GM18502 (cell line): ENCODE data around the gene DIAPH1.

Experiments
- ATAC-seq: cut with Tn5 transposase; IDR thresholded peaks from one replicate; pipeline ENCODE4 v1.9.1; 2021; ENCODE audit warnings: mild to moderate bottlenecking; ENCODE audit not compliant: unreplicated experiment, poor library complexity

DIAPH1 gene

GRCh38 chr5:141570655-141571054 is 48.1 kb downstream of the DIAPH1 start:
- ATAC-seq: no peak

GRCh38 chr5:141567513-141568117 is 51.2 kb downstream of the DIAPH1 start:
- ATAC-seq: no peak

- ATAC-seq: no peak
Measured at GRCh38 chr5:141565826-141566570, 52.8 kb downstream of the DIAPH1 start.

- ATAC-seq: peak; percentile 91
Measured at GRCh38 chr5:141564216-141564692, 54.5 kb downstream of the DIAPH1 start.

GRCh38 chr5:141560725-141561483 is 57.9 kb downstream of the DIAPH1 start:
- ATAC-seq: no peak

GRCh38 chr5:141560151-141560550 is 58.6 kb downstream of the DIAPH1 start:
- ATAC-seq: no peak

GRCh38 chr5:141559461-141559860 is 59.3 kb downstream of the DIAPH1 start:
- ATAC-seq: no peak

- ATAC-seq: peak; percentile 23
Measured at GRCh38 chr5:141558150-141558549, 60.6 kb downstream of the DIAPH1 start.

- ATAC-seq: peak; percentile 71
Measured at GRCh38 chr5:141557681-141558136, 61.1 kb downstream of the DIAPH1 start.

GRCh38 chr5:141547921-141548320 is 70.9 kb downstream of the DIAPH1 start:
- ATAC-seq: no peak

- no peak for ATAC-seq
Measured at GRCh38 chr5:141547488-141547887, 71.3 kb downstream of the DIAPH1 start.

GRCh38 chr5:141543053-141543452 is 75.7 kb downstream of the DIAPH1 start:
- no peak for ATAC-seq

- no peak for ATAC-seq
Measured at GRCh38 chr5:141534492-141535213, 84.1 kb downstream of the DIAPH1 start.

GRCh38 chr5:141533897-141534296 is 84.9 kb downstream of the DIAPH1 start:
- ATAC-seq: no peak

GRCh38 chr5:141532726-141533125 is 86.1 kb downstream of the DIAPH1 start:
- ATAC-seq: no peak

- ATAC-seq: peak; percentile 50
Measured at GRCh38 chr5:141529873-141530272, 88.9 kb downstream of the DIAPH1 start.

- peak; percentile 65 for ATAC-seq
Measured at GRCh38 chr5:141529002-141529401, 89.8 kb downstream of the DIAPH1 start.

GRCh38 chr5:141528291-141528984 is 90.4 kb downstream of the DIAPH1 start:
- no peak for ATAC-seq

- no peak for ATAC-seq
Measured at GRCh38 chr5:141527426-141527825, 91.4 kb downstream of the DIAPH1 start.

- ATAC-seq: no peak
Measured at GRCh38 chr5:141525653-141526052, 93.1 kb downstream of the DIAPH1 start.
